GM12865 (cell line): ENCODE data around the gene APOM.

Experiments used
- DNase-seq: peaks from one replicate; pipeline ENCODE4 v3.0.0; 2010; ENCODE audit warnings: low read depth
- H3K4me3 ChIP-seq: 2 replicates; pipeline ENCODE4 v1.5.1; 2011; ENCODE audit warnings: mild to moderate bottlenecking, low read depth, low read length, control low read depth
- TF ChIP-seq, protein P1 (sequence below): IDR thresholded peaks from 2 replicates; pipeline ENCODE4 v1.5.1; 2011; ENCODE audit warnings: low read length, control low read depth, low read depth, inconsistent platforms; ENCODE audit not compliant: insufficient read depth; ENCODE audit errors: missing control alignments

APOM gene

DNA sequence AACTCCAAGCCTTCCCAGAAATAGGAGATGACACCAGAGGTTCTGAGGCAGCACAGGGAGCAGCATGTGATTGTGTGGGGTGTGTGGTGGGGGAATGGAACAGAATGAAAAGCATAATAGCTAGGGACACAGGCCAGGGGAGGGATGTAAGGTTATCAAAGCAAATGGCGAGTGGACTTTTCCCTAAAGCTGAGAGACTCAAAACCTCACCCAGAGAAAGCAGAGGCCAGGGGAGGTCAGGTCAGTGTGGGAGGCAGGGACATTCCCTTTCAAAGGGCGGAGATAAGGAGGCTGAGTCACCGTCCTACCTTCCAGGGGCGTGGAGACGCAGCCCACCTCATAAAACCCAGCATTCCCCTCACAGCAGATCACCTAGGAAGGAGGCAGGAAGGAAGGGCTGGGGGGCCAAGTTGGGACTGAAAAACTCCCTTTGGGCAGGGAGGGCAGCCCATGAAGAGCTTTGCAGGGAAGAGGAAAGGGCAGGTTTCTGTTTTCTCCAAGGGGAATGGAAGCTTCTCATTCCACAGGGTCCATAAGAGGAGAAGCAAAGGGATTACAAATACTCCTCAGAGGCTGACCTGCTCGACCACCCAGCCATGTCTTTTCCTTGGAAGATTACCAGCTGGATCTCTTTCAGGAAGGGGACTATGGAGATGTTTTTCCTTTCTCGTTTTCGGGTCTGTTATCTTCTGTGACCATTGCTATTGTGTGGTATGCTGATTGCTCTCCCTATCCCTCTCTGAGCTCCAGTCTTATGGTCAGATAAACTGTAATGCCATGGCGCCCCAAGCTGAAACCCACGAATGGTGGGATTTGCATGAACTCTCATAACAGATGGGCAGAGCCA, 34.8 kb downstream of the APOM start:
- H3K4me3 ChIP-seq, result no peak overlapping the region
- no peak for DNase-seq
- TF ChIP-seq, protein P1, sequence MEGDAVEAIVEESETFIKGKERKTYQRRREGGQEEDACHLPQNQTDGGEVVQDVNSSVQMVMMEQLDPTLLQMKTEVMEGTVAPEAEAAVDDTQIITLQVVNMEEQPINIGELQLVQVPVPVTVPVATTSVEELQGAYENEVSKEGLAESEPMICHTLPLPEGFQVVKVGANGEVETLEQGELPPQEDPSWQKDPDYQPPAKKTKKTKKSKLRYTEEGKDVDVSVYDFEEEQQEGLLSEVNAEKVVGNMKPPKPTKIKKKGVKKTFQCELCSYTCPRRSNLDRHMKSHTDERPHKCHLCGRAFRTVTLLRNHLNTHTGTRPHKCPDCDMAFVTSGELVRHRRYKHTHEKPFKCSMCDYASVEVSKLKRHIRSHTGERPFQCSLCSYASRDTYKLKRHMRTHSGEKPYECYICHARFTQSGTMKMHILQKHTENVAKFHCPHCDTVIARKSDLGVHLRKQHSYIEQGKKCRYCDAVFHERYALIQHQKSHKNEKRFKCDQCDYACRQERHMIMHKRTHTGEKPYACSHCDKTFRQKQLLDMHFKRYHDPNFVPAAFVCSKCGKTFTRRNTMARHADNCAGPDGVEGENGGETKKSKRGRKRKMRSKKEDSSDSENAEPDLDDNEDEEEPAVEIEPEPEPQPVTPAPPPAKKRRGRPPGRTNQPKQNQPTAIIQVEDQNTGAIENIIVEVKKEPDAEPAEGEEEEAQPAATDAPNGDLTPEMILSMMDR, result no peak

DNA sequence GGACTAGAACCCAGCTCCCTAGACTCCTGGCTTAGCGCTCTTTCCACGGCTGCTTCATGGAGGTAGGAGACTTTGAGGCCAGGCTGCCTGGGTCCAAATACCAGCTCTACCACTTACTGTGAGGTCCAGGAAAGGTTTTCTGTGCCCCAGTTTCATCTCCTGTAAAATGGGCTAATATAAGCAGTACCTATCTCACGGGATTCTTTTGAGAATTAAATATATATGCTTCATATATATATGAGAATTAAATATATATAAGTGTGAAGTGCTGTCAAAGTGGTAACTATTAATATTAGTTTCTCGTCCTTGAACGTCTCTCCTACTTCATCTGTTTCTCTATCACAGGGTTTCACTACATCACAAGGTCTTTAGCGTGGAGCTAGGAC, 35.4 kb downstream of the APOM start:
- DNase-seq, result no peak
- no peak overlapping the region for H3K4me3 ChIP-seq
- TF ChIP-seq, protein P1, result no peak

DNA sequence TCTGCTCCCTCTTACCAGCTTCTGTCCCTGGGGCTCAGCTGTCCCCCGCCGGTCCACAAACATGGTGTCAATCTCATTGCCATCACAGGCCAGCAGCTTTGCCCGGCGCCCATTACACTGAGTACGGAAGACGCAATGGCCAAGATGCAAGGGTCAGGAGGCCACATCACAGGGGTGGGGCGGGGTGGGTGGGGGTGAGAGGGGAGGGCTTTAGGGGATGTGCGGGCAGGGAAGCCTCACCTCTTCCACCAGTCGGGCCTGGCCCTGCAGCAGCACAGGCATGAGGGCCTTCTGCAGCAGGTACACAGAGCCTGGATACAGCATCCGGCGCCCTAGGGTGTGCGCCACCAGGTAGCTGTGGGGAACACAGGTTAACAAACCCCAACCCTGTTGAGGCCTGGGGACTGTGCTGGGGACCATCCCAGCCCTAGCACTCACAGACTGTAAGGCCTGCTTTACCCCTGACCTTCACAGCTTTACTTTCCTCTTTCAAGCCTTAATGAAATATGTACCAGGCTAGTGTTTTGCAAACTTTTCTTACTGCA, 35.9 kb downstream of the APOM start:
- no peak for DNase-seq
- H3K4me3 ChIP-seq, result no peak overlapping the region
- TF ChIP-seq, protein P1, result no peak

DNA sequence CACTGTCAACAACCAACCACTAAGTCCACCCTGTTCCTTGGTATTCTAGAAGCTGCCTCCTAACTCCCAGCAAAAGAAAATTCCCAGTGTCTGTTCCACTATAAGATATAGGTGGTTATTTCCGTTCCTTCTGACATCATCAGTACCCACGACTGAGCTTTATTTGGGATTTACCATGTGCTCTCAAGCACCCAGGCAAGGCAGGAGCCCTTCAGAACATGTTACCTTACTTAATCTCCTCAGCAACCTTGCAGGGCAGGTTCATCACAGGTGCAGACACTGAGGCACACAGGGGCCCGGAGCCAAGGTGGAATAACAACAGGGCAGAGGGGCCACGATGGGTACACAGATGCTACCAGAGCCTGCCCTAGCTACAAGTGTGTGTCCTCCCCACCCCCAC, 36.7 kb downstream of the APOM start:
- H3K4me3 ChIP-seq, result no peak overlapping the region
- DNase-seq, result no peak
- TF ChIP-seq, protein P1, result no peak

- TF ChIP-seq, protein P1, result no peak
- no peak for DNase-seq
- no peak overlapping the region for H3K4me3 ChIP-seq
These were observed 37.2 kb downstream of the APOM start for GRCh38 chr6:31692886-31693285.

GRCh38 chr6:31693535-31693934, 37.8 kb downstream of the APOM start:
- no peak for DNase-seq
- TF ChIP-seq, protein P1, result no peak
- no peak overlapping the region for H3K4me3 ChIP-seq

GRCh38 chr6:31697555-31697954, 41.9 kb downstream of the APOM start:
- DNase-seq, result no peak
- no peak overlapping the region for H3K4me3 ChIP-seq
- TF ChIP-seq, protein P1, result no peak
